ENCODE measurements around the gene ADAM17. TPM values are rescaled to one million over a fixed set of nuclear protein-coding genes. Genes with fewer than 3 reads are reported as not detected.

ADAM17 gene
- total and polyA plus RNA-seq, 8 donors, result 4.6 to 18.8 (median 7.4) TPM

DNA sequence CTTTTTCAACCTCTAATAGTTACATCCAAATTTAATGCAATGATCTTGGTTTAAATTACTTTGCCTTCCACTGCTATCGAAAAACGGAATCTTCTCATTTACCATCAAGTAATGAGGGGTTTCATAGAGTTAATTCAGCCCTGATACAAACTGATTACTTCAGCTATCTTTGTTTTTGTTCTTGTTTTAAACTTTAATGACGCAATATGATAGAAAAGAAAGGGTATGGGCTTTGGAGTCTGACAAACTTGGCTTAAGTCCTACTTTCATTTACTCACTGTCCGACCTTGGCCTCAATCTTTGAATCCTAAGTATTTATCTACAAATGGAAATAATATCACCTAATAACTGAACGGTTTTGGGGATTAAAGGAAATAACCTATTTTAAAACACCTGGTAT lies 16.1 kb downstream of the ADAM17 start:
- no peaks in the 10 kb centered on the region for H3K27me3 ChIP-seq
- no peak overlapping the region for H3K4me3 ChIP-seq
- TF ChIP-seq, protein P1, sequence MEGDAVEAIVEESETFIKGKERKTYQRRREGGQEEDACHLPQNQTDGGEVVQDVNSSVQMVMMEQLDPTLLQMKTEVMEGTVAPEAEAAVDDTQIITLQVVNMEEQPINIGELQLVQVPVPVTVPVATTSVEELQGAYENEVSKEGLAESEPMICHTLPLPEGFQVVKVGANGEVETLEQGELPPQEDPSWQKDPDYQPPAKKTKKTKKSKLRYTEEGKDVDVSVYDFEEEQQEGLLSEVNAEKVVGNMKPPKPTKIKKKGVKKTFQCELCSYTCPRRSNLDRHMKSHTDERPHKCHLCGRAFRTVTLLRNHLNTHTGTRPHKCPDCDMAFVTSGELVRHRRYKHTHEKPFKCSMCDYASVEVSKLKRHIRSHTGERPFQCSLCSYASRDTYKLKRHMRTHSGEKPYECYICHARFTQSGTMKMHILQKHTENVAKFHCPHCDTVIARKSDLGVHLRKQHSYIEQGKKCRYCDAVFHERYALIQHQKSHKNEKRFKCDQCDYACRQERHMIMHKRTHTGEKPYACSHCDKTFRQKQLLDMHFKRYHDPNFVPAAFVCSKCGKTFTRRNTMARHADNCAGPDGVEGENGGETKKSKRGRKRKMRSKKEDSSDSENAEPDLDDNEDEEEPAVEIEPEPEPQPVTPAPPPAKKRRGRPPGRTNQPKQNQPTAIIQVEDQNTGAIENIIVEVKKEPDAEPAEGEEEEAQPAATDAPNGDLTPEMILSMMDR (IDR thresholded peaks at IDR 0.05), result no peak
- intact Hi-C loops (cut with DNase I), result no loop called here
- H3K4me1 ChIP-seq, result peaks cover 14 to 31% (median 27%) of the 10 kb centered on the region in 3 donors
- no peaks in the 10 kb centered on the region for H3K9me3 ChIP-seq
- no peaks in the 10 kb centered on the region for H3K36me3 ChIP-seq
- H3K27ac ChIP-seq, result peak overlapping the region in 2 of 4 donors; percentile 33 to 48
- ATAC-seq, result peak; percentile 76 to 80 (median 79)
- FAIRE-seq, result no peak
- DNase-seq, result no peak
- WGBS, 2 donors, result 32 to 41% methylated on average over 5 of the region's 5 CpGs

GRCh38 chr2:9538000-9538507 lies 17.6 kb downstream of the ADAM17 start:
- Histone ChIP-seq H3K36me3 (no peaks in the 10 kb centered on the region), H3K27me3 (no peaks in the 10 kb centered on the region), H3K9me3 (no peaks in the 10 kb centered on the region), H3K4me1 (peaks cover 14 to 31% (median 27%) of the 10 kb centered on the region in 3 donors), H3K4me3 (no peak overlapping the region), H3K27ac (peak overlapping the region in 1 of 4 donors; percentile 20)
- TF ChIP-seq, protein P1 (IDR thresholded peaks at IDR 0.05), result no peak
- 59 to 73% methylated on average over 2 of the region's 2 CpGs for WGBS, 2 donors
- DNase-seq (no peak), ATAC-seq (peak in 3 of 4 donors; percentile 25 to 64 (median 50)), FAIRE-seq (peak; percentile 26)
- intact Hi-C loops (cut with DNase I), result no loop called here

DNA sequence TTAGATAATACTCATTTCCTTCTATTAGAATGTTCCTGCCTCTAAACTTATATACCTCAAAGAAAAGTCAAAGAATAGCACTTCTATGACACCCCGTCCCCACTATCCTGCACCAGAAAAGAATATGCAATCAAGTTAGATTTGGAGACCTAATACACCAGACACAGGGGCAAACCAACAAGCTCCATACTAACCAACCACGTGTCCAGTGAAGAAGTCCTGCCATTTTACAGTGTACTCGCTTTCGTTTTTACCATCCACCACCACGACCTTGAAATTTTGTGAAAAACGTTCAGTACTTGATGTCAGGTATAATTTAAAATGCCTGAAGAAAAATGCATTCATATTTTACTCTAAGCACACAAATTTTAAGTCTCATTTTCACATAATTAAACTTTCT lies 19.1 kb downstream of the ADAM17 start:
- 62% methylated on average over 6 of the region's 6 CpGs for WGBS, 2 donors
- DNase-seq (no peak), ATAC-seq (no peak)

GRCh38 chr2:9535177-9535576 lies 20.5 kb downstream of the ADAM17 start:
- H3K9me3 ChIP-seq, result no peaks in the 10 kb centered on the region
- ATAC-seq, result no peak
- no peak for DNase-seq
- TF ChIP-seq, protein P1 (IDR thresholded peaks at IDR 0.05), result no peak
- H3K27me3 ChIP-seq, result no peaks in the 10 kb centered on the region
- H3K27ac ChIP-seq, result no peak overlapping the region
- FAIRE-seq, result no peak
- intact Hi-C loops (cut with DNase I), result no loop called here
- H3K4me1 ChIP-seq, result peaks cover 4 to 23% (median 18%) of the 10 kb centered on the region in 3 donors
- no peaks in the 10 kb centered on the region for H3K36me3 ChIP-seq
- 29 to 38% methylated on average over 1 of the region's 1 CpG for WGBS, 2 donors
- no peak overlapping the region for H3K4me3 ChIP-seq

More for the DNA sequence above, 19.1 kb downstream of the ADAM17 start:
- H3K27me3 ChIP-seq, result no peaks in the 10 kb centered on the region
- no peak for FAIRE-seq
- no peaks in the 10 kb centered on the region for H3K9me3 ChIP-seq
- H3K4me3 ChIP-seq, result no peak overlapping the region
- H3K27ac ChIP-seq, result no peak overlapping the region
- TF ChIP-seq, protein P1 (IDR thresholded peaks at IDR 0.05), result no peak
- no peaks in the 10 kb centered on the region for H3K36me3 ChIP-seq
- H3K4me1 ChIP-seq, result peaks cover 14 to 31% (median 27%) of the 10 kb centered on the region in 3 donors
- intact Hi-C loops (cut with DNase I), result no loop called here

DNA sequence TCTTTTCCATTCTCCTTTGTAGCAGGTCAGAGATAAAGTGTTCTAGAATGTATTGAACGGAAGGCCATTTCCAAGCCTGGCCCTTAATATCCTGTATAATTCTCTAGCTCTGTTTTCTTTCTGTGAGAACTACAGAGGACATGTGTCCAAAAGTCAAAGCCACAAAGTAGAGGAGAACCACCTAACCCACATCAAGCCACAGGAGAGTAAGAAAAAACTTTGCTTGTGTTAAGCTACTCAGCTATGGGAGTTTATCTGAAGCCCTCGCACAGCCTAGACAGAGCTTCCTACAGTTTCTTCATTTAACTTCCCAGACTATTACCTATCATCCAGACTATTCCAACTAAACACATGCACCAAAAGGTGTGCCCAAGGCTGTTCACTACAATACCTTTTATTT lies 22.0 kb downstream of the ADAM17 start:
- no peak overlapping the region for H3K27ac ChIP-seq
- H3K36me3 ChIP-seq, result no peaks in the 10 kb centered on the region
- H3K4me1 ChIP-seq, result peaks cover 0 to 10% (median 10%) of the 10 kb centered on the region in 3 donors
- no peak overlapping the region for H3K4me3 ChIP-seq
- ATAC-seq (no peak), FAIRE-seq (no peak), DNase-seq (no peak)
- intact Hi-C loops (cut with DNase I), result no loop called here
- no peaks in the 10 kb centered on the region for H3K9me3 ChIP-seq
- TF ChIP-seq, protein P1 (IDR thresholded peaks at IDR 0.05), result no peak
- WGBS, 2 donors, result 91 to 97% methylated on average over 2 of the region's 2 CpGs
- H3K27me3 ChIP-seq, result no peaks in the 10 kb centered on the region

Data from pancreas (tissue), 10 donors.